ENCODE data around the gene PARP6. TPM values are rescaled to one million over a fixed set of nuclear protein-coding genes. Genes with fewer than 3 reads are reported as not detected.

PARP6 gene
- total RNA-seq, 1 experiment from 2014 or later, result 65.9 TPM

DNA sequence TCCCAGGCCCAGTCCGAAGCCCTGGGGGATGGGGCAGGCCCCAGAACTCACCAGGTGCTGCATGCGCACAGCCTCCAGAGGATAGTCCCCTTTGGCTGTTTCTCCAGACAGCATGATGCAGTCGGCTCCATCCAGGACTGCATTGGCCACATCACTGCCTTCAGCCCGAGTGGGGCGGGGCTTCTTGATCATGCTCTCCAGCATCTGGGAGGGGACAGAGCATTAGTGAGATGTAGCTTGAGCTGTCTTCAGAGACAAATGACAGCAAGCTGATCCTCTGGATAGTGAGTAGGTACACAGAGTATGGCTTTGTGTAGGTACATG, 65.7 kb downstream of the PARP6 start:
- Histone ChIP-seq H3K4me3 (no peak overlapping the region), H3K9me3 (ENCODE audit: insufficient read depth, low read depth) (no peaks in the 10 kb centered on the region), H3F3A (ENCODE audit: insufficient read depth, low read depth) (peaks cover 98% of the 10 kb centered on the region), H3K9me2 (ENCODE audit: insufficient read depth) (no peaks in the 10 kb centered on the region), H3K36me3 (ENCODE audit: low read depth) (peaks cover 92% of the 10 kb centered on the region), H3K4me1 (replicated peaks; ENCODE audit: insufficient read depth) (no peaks in the 10 kb centered on the region), H3K27ac (no peak overlapping the region), H4K20me1 (ENCODE audit: insufficient read depth) (peaks cover 67% of the 10 kb centered on the region), H2AFZ (no peak overlapping the region), H3K79me2 (ENCODE audit: low read depth) (peaks cover 53% of the 10 kb centered on the region; the same call in 1 of the 2 replicates), H3K4me2 (no peak overlapping the region), H3K27me3 (ENCODE audit: insufficient read depth, low read depth) (no peaks in the 10 kb centered on the region)
- TF ChIP-seq CTCF (conservative IDR thresholded peaks at IDR 0.05) (no peak), EZH2 (IDR thresholded peaks at IDR 0.05; ENCODE audit: low read depth) (no peak)
- ChIA-PET POLR2A (ENCODE audit: unreplicated experiment) (no interaction called here), CTCF (no interaction called here)
- no peak for DNase-seq
- intact Hi-C loops (cut with micrococcal nuclease; ENCODE audit: unreplicated experiment), result no loop called here
- no TSS peak for BruUV-seq (replicated peaks)

GRCh38 chr15:72205896-72206676, 66.3 kb downstream of the PARP6 start:
- DNase-seq, result no peak
- H4K20me1 ChIP-seq (ENCODE audit: insufficient read depth), result peaks cover 67% of the 10 kb centered on the region
- H3K9me3 ChIP-seq (ENCODE audit: insufficient read depth, low read depth), result no peaks in the 10 kb centered on the region
- H3F3A ChIP-seq (ENCODE audit: insufficient read depth, low read depth), result peaks cover 98% of the 10 kb centered on the region
- H3K4me1 ChIP-seq (replicated peaks; ENCODE audit: insufficient read depth), result no peaks in the 10 kb centered on the region
- H3K4me2 ChIP-seq, result no peak overlapping the region
- TF ChIP-seq EZH2 (IDR thresholded peaks at IDR 0.05; ENCODE audit: low read depth), result no peak
- TF ChIP-seq CTCF (conservative IDR thresholded peaks at IDR 0.05), result no peak
- no TSS peak for BruUV-seq (replicated peaks)
- H3K9me2 ChIP-seq (ENCODE audit: insufficient read depth), result no peaks in the 10 kb centered on the region
- intact Hi-C loops (cut with micrococcal nuclease; ENCODE audit: unreplicated experiment), result no loop called here
- H3K27me3 ChIP-seq (ENCODE audit: insufficient read depth, low read depth), result no peaks in the 10 kb centered on the region
- no peak overlapping the region for H2AFZ ChIP-seq
- no peak overlapping the region for H3K4me3 ChIP-seq
- CTCF ChIA-PET, result interaction anchor here (0.6 kb wide), 1 partner anchor 16 kb away, joined by 5 read pairs; no protein-coding TSS in a partner anchor
- H3K36me3 ChIP-seq (ENCODE audit: low read depth), result peaks cover 92% of the 10 kb centered on the region
- POLR2A ChIA-PET (ENCODE audit: unreplicated experiment), result no interaction called here
- H3K79me2 ChIP-seq (ENCODE audit: low read depth), result peaks cover 48% of the 10 kb centered on the region; the same call in 1 of the 2 replicates
- H3K27ac ChIP-seq, result no peak overlapping the region

- POLR2A ChIA-PET (ENCODE audit: unreplicated experiment), result no interaction called here
- no peak overlapping the region for H3K4me3 ChIP-seq
- CTCF ChIA-PET, result no interaction called here
Measured at GRCh38 chr15:72205273-72205672, 67.1 kb downstream of the PARP6 start.

More at GRCh38 chr15:72205273-72205672, 67.1 kb downstream of the PARP6 start:
- no peak for DNase-seq
- H3K9me3 ChIP-seq (ENCODE audit: insufficient read depth, low read depth), result no peaks in the 10 kb centered on the region
- H3K27me3 ChIP-seq (ENCODE audit: insufficient read depth, low read depth), result no peaks in the 10 kb centered on the region
- H3K79me2 ChIP-seq (ENCODE audit: low read depth), result peaks cover 41% of the 10 kb centered on the region; the same call in 1 of the 2 replicates
- no peak overlapping the region for H2AFZ ChIP-seq
- no peak for TF ChIP-seq CTCF (conservative IDR thresholded peaks at IDR 0.05)
- no peak for TF ChIP-seq EZH2 (IDR thresholded peaks at IDR 0.05; ENCODE audit: low read depth)
- no peaks in the 10 kb centered on the region for H3K4me1 ChIP-seq (replicated peaks; ENCODE audit: insufficient read depth)
- H4K20me1 ChIP-seq (ENCODE audit: insufficient read depth), result peaks cover 63% of the 10 kb centered on the region
- H3K9me2 ChIP-seq (ENCODE audit: insufficient read depth), result no peaks in the 10 kb centered on the region
- BruUV-seq (replicated peaks), result no TSS peak
- no peak overlapping the region for H3K4me2 ChIP-seq
- no peak overlapping the region for H3K27ac ChIP-seq
- intact Hi-C loops (cut with micrococcal nuclease; ENCODE audit: unreplicated experiment), result no loop called here
- peaks cover 98% of the 10 kb centered on the region for H3F3A ChIP-seq (ENCODE audit: insufficient read depth, low read depth)
- peaks cover 90% of the 10 kb centered on the region for H3K36me3 ChIP-seq (ENCODE audit: low read depth)
